ENCODE results near the gene ZNF253. TPM values are rescaled to one million over a fixed set of nuclear protein-coding genes. Genes with fewer than 3 reads are reported as not detected.
"Not testable (repeated sequence)": the region's sequence is repeated elsewhere in the genome, so short reads cannot be mapped to it uniquely, and the experiment has no call there.

The ZNF253 gene
- polyA plus RNA-seq (ENCODE audit: low read depth in 6 of 6): 10 to 100 TPM; 12.6 to 22.6 (median 19.8) TPM

GRCh38 chr19:19865750-19866610 is at the start of gene ZNF253:
TSS of gene ZNF253 (plus strand) at chr19:19865882. CDS start at chr19:19865997, 115 bp downstream.
- peak; percentile 87 for ATAC-seq (ENCODE audit: low read depth in 2 of 2)
- no peaks in the 10 kb centered on the region for H3K36me3 Mint-ChIP-seq
- H3K9me3 Mint-ChIP-seq: peaks cover 0 to 4% (median 0%) of the 10 kb centered on the region in 7 donors
- peak within 1 kb of the TSS; percentile 97 to 100 (median 98) for H3K27ac Mint-ChIP-seq
- peaks cover 21 to 38% (median 37%) of the 10 kb centered on the region in 3 donors for H3K4me1 Mint-ChIP-seq
- DNase-seq: peak; percentile 90
- H3K4me3 Mint-ChIP-seq: peak within 1 kb of the TSS; percentile 98 to 100 (median 100)
- H3K27me3 Mint-ChIP-seq: peaks cover 0 to under 1% (median 0%) of the 10 kb centered on the region in 3 donors

GRCh38 chr19:19816679-19817078 is 49.0 kb upstream of the ZNF253 start:
- ATAC-seq (ENCODE audit: low read depth in 2 of 2) (no peak), DNase-seq (no peak)
- no peaks in the 10 kb centered on the region for H3K27me3 Mint-ChIP-seq
- H3K36me3 Mint-ChIP-seq: peaks cover 8 to 14% of the 10 kb centered on the region in 2 donors
- peaks cover 0 to 3% (median 0%) of the 10 kb centered on the region in 7 donors for H3K9me3 Mint-ChIP-seq
- H3K4me1 Mint-ChIP-seq: peaks cover 48 to 82% (median 56%) of the 10 kb centered on the region in 3 donors
- peak overlapping the region in 2 of 8 donors; percentile 76 to 100 for H3K4me3 Mint-ChIP-seq
- H3K27ac Mint-ChIP-seq: peak overlapping the region in 2 of 6 donors; percentile 67 to 100

GRCh38 chr19:19817357-19817756 is 48.3 kb upstream of the ZNF253 start:
- Mint-ChIP-seq H3K9me3 (peaks cover 0 to 3% (median 0%) of the 10 kb centered on the region in 7 donors), H3K36me3 (peaks cover 8 to 14% of the 10 kb centered on the region in 2 donors), H3K27me3 (no peaks in the 10 kb centered on the region), H3K4me1 (peaks cover 45 to 79% (median 56%) of the 10 kb centered on the region in 3 donors), H3K4me3 (peak overlapping the region in 6 of 8 donors; percentile 42 to 100 (median 65)), H3K27ac (peak overlapping the region in 4 of 6 donors; percentile 67 to 100 (median 84))
- ATAC-seq (ENCODE audit: low read depth in 2 of 2) (no peak), DNase-seq (no peak)

- peak overlapping the region; percentile 99 to 100 (median 100) for H3K27ac Mint-ChIP-seq
- peaks cover 0 to 17% (median 5%) of the 10 kb centered on the region in 7 donors for H3K9me3 Mint-ChIP-seq
- ATAC-seq (ENCODE audit: low read depth in 2 of 2) (no peak), DNase-seq (no peak)
- no peaks in the 10 kb centered on the region for H3K27me3 Mint-ChIP-seq
- no peaks in the 10 kb centered on the region for H3K36me3 Mint-ChIP-seq
- H3K4me1 Mint-ChIP-seq: peaks cover 30 to 73% (median 37%) of the 10 kb centered on the region in 3 donors
- H3K4me3 Mint-ChIP-seq: peak overlapping the region; percentile 94 to 100 (median 100)
These were observed 44.8 kb upstream of the ZNF253 start for GRCh38 chr19:19820774-19821320.

GRCh38 chr19:19821366-19821951 is 44.2 kb upstream of the ZNF253 start, which contains the start of gene ZNF506:
TSS of gene ZNF506 (minus strand) at chr19:19821750. CDS start at chr19:19821603, 147 bp downstream.
- Mint-ChIP-seq H3K27ac (peak within 1 kb of the TSS; percentile 99 to 100 (median 100)), H3K4me1 (peaks cover 29 to 67% (median 37%) of the 10 kb centered on the region in 3 donors), H3K36me3 (peaks cover 3 to 5% of the 10 kb centered on the region in 2 donors), H3K9me3 (peaks cover 0 to 18% (median 9%) of the 10 kb centered on the region in 7 donors), H3K4me3 (peak within 1 kb of the TSS; percentile 94 to 100 (median 100)), H3K27me3 (no peaks in the 10 kb centered on the region)
- ATAC-seq (ENCODE audit: low read depth in 2 of 2) (peak; percentile 87 to 92), DNase-seq (peak; percentile 96)

- H3K4me1 Mint-ChIP-seq: peaks cover 28 to 64% (median 35%) of the 10 kb centered on the region in 3 donors
- H3K4me3 Mint-ChIP-seq: peak overlapping the region; percentile 94 to 100 (median 100)
- not testable (repeated sequence) for H3K27me3 Mint-ChIP-seq, DNase-seq
- H3K36me3 Mint-ChIP-seq: peaks cover 8 to 10% of the 10 kb centered on the region in 2 donors
- ATAC-seq (ENCODE audit: low read depth in 2 of 2): peak; percentile 0 to 1
- peaks cover 0 to 23% (median 14%) of the 10 kb centered on the region in 7 donors for H3K9me3 Mint-ChIP-seq
- peak overlapping the region; percentile 60 to 100 (median 96) for H3K27ac Mint-ChIP-seq
These were observed 43.7 kb upstream of the ZNF253 start for GRCh38 chr19:19821976-19822375.

GRCh38 chr19:19823916-19824315 is 41.8 kb upstream of the ZNF253 start:
- peak overlapping the region in 3 of 6 donors; percentile 1 to 93 (median 83) for H3K27ac Mint-ChIP-seq
- no peaks in the 10 kb centered on the region for H3K27me3 Mint-ChIP-seq
- DNase-seq (peak; percentile 24), ATAC-seq (ENCODE audit: low read depth in 2 of 2) (peak in 1 of 2 donors; percentile 28)
- peaks cover 0 to 43% (median 33%) of the 10 kb centered on the region in 7 donors for H3K9me3 Mint-ChIP-seq
- H3K4me1 Mint-ChIP-seq: peaks cover 16 to 46% (median 19%) of the 10 kb centered on the region in 3 donors
- peak overlapping the region in 7 of 8 donors; percentile 12 to 81 (median 71) for H3K4me3 Mint-ChIP-seq
- peaks cover 13 to 20% of the 10 kb centered on the region in 2 donors for H3K36me3 Mint-ChIP-seq

GRCh38 chr19:19826875-19827274 is 38.8 kb upstream of the ZNF253 start:
- no peak overlapping the region for H3K4me3 Mint-ChIP-seq
- ATAC-seq (ENCODE audit: low read depth in 2 of 2) (no peak), DNase-seq (no peak)
- H3K4me1 Mint-ChIP-seq: peaks cover 5 to 21% (median 6%) of the 10 kb centered on the region in 3 donors
- no peak overlapping the region for H3K27ac Mint-ChIP-seq
- peaks cover 20 to 38% of the 10 kb centered on the region in 2 donors for H3K36me3 Mint-ChIP-seq
- no peaks in the 10 kb centered on the region for H3K27me3 Mint-ChIP-seq
- peaks cover 13 to 65% (median 53%) of the 10 kb centered on the region in 7 donors for H3K9me3 Mint-ChIP-seq

- Mint-ChIP-seq H3K36me3 (peaks cover 28 to 31% of the 10 kb centered on the region in 2 donors), H3K4me1 (no peaks in the 10 kb centered on the region), H3K4me3 (no peak overlapping the region), H3K27me3 (no peaks in the 10 kb centered on the region), H3K27ac (no peak overlapping the region), H3K9me3 (peaks cover 15 to 68% (median 60%) of the 10 kb centered on the region in 7 donors)
- DNase-seq (no peak), ATAC-seq (ENCODE audit: low read depth in 2 of 2) (no peak)
These were observed 30.1 kb upstream of the ZNF253 start for GRCh38 chr19:19835560-19836038.

- no peaks in the 10 kb centered on the region for H3K36me3 Mint-ChIP-seq
- DNase-seq (no peak), ATAC-seq (ENCODE audit: low read depth in 2 of 2) (no peak)
- H3K4me1 Mint-ChIP-seq: peaks cover 7 to 25% (median 11%) of the 10 kb centered on the region in 3 donors
- H3K9me3 Mint-ChIP-seq: peaks cover 0 to 19% (median 8%) of the 10 kb centered on the region in 7 donors
- H3K27ac Mint-ChIP-seq: peak overlapping the region in 2 of 6 donors; percentile 31 to 63
- no peaks in the 10 kb centered on the region for H3K27me3 Mint-ChIP-seq
- peak overlapping the region in 3 of 8 donors; percentile 25 to 81 (median 78) for H3K4me3 Mint-ChIP-seq
These were observed 17.9 kb upstream of the ZNF253 start for GRCh38 chr19:19847781-19848180.

GRCh38 chr19:19849056-19849455 is 16.6 kb upstream of the ZNF253 start:
- no peaks in the 10 kb centered on the region for H3K36me3 Mint-ChIP-seq
- no peaks in the 10 kb centered on the region for H3K27me3 Mint-ChIP-seq
- H3K27ac Mint-ChIP-seq: peak overlapping the region in 1 of 6 donors; percentile 27
- ATAC-seq (ENCODE audit: low read depth in 2 of 2): peak; percentile 57 to 67
- H3K4me1 Mint-ChIP-seq: peaks cover 7 to 25% (median 11%) of the 10 kb centered on the region in 3 donors
- peak; percentile 20 for DNase-seq
- H3K4me3 Mint-ChIP-seq: peak overlapping the region in 2 of 8 donors; percentile 9 to 25
- H3K9me3 Mint-ChIP-seq: peaks cover 0 to 14% (median 0%) of the 10 kb centered on the region in 7 donors

- not testable (repeated sequence) for H3K9me3 Mint-ChIP-seq
- peak overlapping the region in 1 of 8 donors; percentile 39 for H3K4me3 Mint-ChIP-seq
These were observed 13.9 kb upstream of the ZNF253 start for GRCh38 chr19:19851740-19852139.

More at GRCh38 chr19:19851740-19852139, 13.9 kb upstream of the ZNF253 start:
- Mint-ChIP-seq H3K27ac (peak overlapping the region in 4 of 6 donors; percentile 26 to 81 (median 56)), H3K4me1 (peaks cover 7 to 25% (median 11%) of the 10 kb centered on the region in 3 donors)
- not testable (repeated sequence) for H3K27me3 Mint-ChIP-seq; H3K36me3 Mint-ChIP-seq; DNase-seq; ATAC-seq (ENCODE audit: low read depth in 2 of 2)

Measured in naive B cell (primary cell).